ENCODE data around the gene CACNA2D3.

DNA sequence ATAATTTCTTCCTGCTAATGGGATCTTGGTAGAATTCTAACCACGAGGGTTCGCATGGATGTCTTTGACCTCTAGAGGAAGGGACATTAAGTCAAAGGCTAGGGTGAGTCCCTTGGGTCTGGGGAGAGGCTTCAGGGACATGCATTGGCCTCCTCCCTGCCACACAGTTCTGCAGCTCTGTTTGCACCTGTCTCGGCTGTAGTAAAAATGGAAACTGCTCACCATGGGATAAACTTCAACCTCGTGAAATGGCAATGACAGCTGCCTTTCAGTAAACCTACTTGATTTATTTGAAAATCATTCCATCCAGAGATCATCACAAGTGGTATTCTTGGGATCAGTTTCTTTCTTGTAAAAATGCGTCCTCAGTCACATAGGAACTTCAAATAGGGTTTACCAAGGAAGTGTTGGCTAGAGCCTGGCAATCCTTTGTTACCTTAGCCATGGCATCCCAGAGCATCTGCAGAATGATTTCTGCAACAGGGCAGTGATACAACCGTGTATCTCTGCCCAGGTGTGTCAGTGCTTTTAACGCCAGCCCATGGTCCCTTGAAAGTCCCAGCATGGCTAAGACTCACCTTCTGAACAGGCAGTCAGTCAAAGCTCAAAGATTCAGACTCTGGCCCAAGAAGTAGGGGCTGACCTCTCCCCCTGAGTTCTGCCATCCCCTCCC, 819.5 kb downstream of the CACNA2D3 start:
- TF ChIP-seq, protein P1, sequence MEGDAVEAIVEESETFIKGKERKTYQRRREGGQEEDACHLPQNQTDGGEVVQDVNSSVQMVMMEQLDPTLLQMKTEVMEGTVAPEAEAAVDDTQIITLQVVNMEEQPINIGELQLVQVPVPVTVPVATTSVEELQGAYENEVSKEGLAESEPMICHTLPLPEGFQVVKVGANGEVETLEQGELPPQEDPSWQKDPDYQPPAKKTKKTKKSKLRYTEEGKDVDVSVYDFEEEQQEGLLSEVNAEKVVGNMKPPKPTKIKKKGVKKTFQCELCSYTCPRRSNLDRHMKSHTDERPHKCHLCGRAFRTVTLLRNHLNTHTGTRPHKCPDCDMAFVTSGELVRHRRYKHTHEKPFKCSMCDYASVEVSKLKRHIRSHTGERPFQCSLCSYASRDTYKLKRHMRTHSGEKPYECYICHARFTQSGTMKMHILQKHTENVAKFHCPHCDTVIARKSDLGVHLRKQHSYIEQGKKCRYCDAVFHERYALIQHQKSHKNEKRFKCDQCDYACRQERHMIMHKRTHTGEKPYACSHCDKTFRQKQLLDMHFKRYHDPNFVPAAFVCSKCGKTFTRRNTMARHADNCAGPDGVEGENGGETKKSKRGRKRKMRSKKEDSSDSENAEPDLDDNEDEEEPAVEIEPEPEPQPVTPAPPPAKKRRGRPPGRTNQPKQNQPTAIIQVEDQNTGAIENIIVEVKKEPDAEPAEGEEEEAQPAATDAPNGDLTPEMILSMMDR (IDR thresholded peaks at IDR 0.05; ENCODE audit: insufficient read depth, low read length, poor library complexity, severe bottlenecking) = no peak
- TF ChIP-seq EZH2phosphoT487 (conservative IDR thresholded peaks at IDR 0.05; ENCODE audit: low read length) = no peak

Measured in SU-DHL-6 (cell line).